Keratinocyte (primary cell): ENCODE data around the gene FTO.

ENCODE experiments used
- EZH2 ChIP-seq: IDR thresholded peaks from one replicate; pipeline ENCODE4 v1.6.1; 2012; ENCODE audit warnings: inconsistent platforms, mild to moderate bottlenecking, low read length, moderate library complexity
- TF ChIP-seq, protein P1 (sequence below), 3 experiments: IDR thresholded peaks in 1 of 3; conservative IDR thresholded peaks in 1 of 3; optimal IDR thresholded peaks in 1 of 3; 2 replicates in 2 of 3; 3 replicates in 1 of 3; pipeline versions ENCODE3 to v1.5.1; 2011; ENCODE audit warnings: low read length in 3 of 3, mild to moderate bottlenecking in 3 of 3, moderate library complexity in 2 of 3, control low read depth in 1 of 3, inconsistent platforms in 1 of 3; ENCODE audit not compliant: insufficient read depth in 2 of 3; ENCODE audit errors: extremely low read depth in 1 of 3

DNA sequence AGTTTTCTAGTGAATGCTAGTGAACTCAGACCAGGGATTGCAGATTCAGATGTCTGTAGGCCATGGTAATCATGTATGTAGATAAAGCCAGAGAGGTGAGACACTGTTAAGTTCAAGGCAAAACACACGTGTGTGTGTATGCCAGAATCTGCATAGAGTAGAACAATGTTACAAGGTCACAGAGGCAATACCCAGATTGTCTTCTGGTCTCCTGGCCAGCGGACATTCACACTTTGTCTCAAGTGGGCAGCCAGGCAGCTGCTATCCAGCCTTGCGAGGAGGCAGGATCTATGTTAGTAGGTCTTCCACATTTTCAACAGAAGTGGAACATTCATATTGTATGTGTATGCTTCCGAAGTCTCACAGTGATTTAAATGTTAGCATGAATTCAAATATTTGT lies 244.4 kb downstream of the FTO start:
- TF ChIP-seq, protein P1, sequence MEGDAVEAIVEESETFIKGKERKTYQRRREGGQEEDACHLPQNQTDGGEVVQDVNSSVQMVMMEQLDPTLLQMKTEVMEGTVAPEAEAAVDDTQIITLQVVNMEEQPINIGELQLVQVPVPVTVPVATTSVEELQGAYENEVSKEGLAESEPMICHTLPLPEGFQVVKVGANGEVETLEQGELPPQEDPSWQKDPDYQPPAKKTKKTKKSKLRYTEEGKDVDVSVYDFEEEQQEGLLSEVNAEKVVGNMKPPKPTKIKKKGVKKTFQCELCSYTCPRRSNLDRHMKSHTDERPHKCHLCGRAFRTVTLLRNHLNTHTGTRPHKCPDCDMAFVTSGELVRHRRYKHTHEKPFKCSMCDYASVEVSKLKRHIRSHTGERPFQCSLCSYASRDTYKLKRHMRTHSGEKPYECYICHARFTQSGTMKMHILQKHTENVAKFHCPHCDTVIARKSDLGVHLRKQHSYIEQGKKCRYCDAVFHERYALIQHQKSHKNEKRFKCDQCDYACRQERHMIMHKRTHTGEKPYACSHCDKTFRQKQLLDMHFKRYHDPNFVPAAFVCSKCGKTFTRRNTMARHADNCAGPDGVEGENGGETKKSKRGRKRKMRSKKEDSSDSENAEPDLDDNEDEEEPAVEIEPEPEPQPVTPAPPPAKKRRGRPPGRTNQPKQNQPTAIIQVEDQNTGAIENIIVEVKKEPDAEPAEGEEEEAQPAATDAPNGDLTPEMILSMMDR (optimal IDR thresholded peaks at IDR 0.05 in 1 of 3, IDR thresholded peaks at IDR 0.05 in 1 of 3, conservative IDR thresholded peaks at IDR 0.05 in 1 of 3; ENCODE audit: extremely low read depth in 1 of 3, insufficient read depth in 2 of 3, low read length in 3 of 3), result no peak
- TF ChIP-seq EZH2, result no peak
